Right ventricle myocardium inferior (tissue), 1 donor: Measurements from ENCODE around the gene ASIC4. TPM values are rescaled to one million over a fixed set of nuclear protein-coding genes. Genes with fewer than 3 reads are reported as not detected.

Source experiments
- ATAC-seq: fragments of 200-7000 bp; cut with Tn5 transposase; one replicate; pipeline ENCODE4 v1.9.1; 2020; ENCODE audit warnings: mild to moderate bottlenecking, moderate library complexity
- DNase-seq: peaks from one replicate; pipeline ENCODE4 v3.0.0; 2021; ENCODE audit errors: missing footprints
- intact Hi-C: fragments of 100-400 bp; cut with DNase I; formaldehyde crosslinking; loops from one replicate; pipeline ENCODE4 v1.11.0; 2022
- total RNA-seq: library from RNA; stranded (reverse); fragmentation: NEBNext Ultra II Directional; extraction: Animal tissue kit (Norgen Biotek cat#: 25700); gene quantifications from one replicate; pipeline ENCODE4 v1.2.1, GENCODE V29; 2021
- donor health status: DM: no; HTN: yes; CAD: no; lungs with severe emphysema.

Gene ASIC4
- total RNA-seq, 1 donor from 2014 or later: not detected

DNA sequence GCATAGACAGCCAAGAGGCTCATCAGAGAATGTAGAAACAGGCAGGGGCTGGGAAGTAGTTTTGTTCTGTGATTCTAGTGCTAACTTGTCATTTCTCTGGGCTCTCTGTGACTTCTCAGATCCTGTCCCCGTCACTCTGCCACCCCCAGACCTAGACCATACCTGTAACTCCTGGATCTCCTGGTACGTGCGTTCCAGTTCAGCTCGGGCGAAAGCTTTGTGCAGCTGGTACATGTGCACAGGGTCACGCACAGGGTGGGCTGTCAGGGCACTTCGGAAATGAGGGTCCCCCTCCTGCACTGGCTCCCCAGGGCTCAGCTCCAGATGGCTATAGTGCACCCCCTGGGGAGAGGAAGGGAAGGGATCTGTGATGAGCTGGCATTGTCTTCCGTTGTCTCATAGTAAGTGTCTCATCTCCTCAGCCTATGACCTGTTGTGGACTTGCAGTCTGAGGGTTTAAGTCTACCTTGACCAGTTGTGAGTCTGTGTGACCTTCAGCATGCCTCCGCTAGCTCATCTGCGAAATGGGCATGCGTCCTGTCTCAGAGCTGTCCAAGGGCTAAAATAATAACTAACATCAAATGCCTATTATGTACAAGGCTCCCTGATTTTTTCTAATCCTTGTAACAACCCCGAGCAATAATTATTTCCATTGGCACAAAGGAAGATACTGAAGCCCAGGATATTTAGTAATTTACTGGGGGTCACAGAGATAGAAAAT is 26.7 kb downstream of the ASIC4 start:
- intact Hi-C loops: loop anchor here (1.0 to 2.0 kb wide), 2 partner anchors 148 to 186 kb away; no protein-coding TSS in a partner anchor
- no peak for ATAC-seq

DNA sequence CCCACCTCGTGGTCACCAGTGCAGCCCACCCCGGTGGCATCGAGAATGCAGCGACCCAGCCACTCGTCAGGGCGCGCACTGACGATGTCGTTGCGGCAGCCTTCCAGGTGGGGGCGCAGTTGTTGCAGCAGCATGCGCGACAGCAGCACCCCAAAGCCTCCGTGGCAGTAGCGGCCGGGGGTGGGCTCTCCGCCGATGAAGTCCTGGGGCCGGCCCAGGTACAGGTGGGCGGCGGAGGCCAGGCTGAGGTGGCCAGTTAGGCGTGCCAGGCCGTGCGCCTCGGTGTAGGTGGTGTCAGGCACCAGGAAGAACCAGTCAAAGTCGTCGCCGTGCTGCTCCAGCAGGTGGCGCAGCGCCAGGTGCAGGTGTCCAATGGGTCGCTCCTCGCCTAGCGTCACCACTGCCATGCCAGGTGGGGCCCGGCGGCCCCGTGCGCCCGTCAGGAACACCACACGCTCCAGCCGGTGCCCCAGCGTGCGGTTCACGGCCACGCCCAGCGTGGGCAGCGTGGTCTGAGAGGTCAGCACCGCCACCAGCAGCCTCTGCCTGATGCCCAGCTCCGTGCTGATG is 27.4 kb downstream of the ASIC4 start:
- ATAC-seq (no peak), DNase-seq (peak; percentile 90)
- intact Hi-C loops: loop anchor here (1.0 to 2.0 kb wide), 2 partner anchors 148 to 185 kb away; no protein-coding TSS in a partner anchor

More for the DNA sequence above, 26.7 kb downstream of the ASIC4 start:
- DNase-seq: no peak

DNA sequence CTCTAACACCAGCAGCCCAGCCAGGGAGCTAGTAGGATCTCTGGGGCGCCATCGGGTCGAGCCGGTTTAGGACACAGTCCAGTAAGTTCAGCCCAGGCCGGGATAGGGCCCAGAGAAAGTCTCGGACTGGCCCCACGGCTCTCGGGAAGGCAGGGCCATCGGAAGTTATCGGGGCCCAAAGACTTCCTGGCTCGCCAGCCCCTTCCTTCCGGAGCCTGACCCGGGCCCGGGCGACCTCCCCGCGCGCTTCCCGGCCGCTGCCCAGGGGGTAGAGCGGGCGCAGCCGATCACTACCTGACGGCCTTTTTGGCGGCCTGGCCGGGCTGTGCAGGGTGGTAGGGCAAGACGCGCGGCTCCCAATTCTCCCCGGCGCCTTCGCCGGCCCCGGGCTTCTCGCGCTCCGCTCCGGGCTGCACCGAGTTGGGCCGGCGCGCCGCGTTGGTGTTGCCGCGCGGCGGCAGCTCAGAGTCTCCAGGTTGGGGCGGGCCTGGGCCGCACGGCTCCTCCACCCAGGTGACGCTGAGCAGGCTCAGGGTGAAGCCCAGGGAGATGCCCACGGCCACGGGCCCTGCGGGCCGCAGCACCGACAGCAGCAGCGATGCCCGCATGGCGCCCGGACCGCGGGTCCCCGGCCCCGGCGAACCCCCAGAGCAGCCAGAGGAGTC is 28.8 kb downstream of the ASIC4 start:
- intact Hi-C loops: loop anchor here (1.0 kb wide), 1 partner anchor 99 kb away; no protein-coding TSS in a partner anchor
- ATAC-seq (peak; percentile 30), DNase-seq (peak; percentile 80)

DNA sequence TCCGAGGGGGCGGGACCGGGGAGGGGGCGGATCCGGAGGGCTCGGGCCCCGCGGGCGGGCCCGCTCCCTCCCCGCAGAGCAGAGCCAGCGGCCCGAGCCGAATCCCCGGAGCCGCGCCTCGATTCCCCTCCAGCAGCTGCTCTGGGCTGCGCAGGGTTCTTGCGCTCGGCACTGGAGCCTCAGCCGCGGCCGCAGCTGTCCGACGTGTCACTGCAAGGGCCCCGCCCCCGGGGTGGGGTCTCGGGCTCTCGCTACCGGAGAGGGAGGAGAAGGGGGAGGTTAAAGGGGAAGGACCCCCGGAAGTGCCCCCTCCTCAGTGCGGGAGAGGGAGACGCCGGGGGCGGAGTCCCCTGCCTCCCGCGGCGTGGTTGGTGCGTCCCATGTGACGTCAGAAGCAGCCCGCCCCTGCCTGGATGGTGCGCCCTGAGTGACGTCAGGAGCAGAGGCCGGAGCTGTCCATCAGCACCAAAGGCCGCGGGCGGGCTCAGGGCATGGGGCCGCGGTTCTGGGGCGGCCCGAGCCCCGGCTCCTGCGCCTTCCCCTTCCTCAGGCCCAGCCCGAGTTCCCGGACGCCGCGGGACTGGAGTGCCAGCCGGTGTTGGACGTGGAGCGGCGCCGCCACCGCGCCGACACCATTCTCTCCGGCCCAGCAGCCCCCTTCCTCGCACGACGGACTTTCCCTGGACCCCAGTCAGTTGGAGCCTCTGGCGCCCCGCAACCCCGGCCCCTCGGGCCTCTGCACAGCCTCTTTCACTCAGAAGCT is 29.5 kb downstream of the ASIC4 start, which contains the start of the genes CHPF and TMEM198:
Gene CHPF, minus strand, starts transcription at position 214 of the 763 bp plus-strand sequence. CDS start 271 bp downstream, outside the sequence.
Gene TMEM198, plus strand, starts transcription at position 433 of the 763 bp plus-strand sequence. CDS start 700 bp downstream, outside the sequence.
- peak; percentile 98 for DNase-seq
- peak; percentile 95 for ATAC-seq
- intact Hi-C loops: loop anchor here (1.0 kb wide), 1 partner anchor 99 kb away; no protein-coding TSS in a partner anchor

GRCh38 chr2:219544567-219544966 is 30.3 kb downstream of the ASIC4 start:
- intact Hi-C loops: no loop called here
- ATAC-seq: no peak

GRCh38 chr2:219545295-219545942 is 31.1 kb downstream of the ASIC4 start:
- no peak for ATAC-seq
- intact Hi-C loops: no loop called here
- DNase-seq: no peak

More at GRCh38 chr2:219544567-219544966, 30.3 kb downstream of the ASIC4 start:
- no peak for DNase-seq

DNA sequence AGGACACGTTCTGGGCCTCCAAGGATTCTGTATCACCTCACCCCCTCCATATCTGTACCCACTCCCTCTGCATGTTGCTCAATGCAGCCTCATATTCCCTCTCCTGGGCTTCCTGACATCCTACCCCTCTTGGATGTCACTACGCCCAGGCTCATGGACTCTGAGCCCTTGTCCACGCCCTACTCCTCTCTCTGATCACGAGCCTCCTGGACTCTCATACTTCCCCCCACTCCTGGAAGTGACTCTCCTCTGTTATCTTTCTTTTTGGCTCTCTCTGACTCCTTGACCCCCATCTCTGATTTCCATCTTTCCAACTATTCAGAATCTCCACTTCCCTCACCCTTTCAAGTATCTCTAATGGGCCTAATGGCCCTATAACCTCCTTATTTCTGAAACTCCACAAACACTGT is 31.7 kb downstream of the ASIC4 start:
- ATAC-seq (no peak), DNase-seq (no peak)
- intact Hi-C loops: no loop called here

DNA sequence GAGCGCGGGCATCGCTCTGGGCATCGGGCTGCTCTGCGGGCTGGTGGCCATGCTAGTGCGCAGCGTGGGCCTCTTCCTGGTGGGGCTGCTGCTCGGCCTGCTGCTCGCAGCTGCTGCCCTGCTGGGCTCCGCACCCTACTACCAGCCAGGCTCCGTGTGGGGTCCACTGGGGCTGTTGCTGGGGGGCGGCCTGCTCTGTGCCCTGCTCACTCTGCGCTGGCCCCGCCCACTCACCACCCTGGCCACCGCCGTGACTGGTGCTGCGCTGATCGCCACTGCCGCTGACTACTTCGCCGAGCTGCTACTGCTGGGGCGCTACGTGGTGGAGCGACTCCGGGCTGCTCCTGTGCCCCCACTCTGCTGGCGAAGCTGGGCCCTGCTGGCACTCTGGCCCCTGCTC is 33.3 kb downstream of the ASIC4 start:
- intact Hi-C loops: no loop called here

DNA sequence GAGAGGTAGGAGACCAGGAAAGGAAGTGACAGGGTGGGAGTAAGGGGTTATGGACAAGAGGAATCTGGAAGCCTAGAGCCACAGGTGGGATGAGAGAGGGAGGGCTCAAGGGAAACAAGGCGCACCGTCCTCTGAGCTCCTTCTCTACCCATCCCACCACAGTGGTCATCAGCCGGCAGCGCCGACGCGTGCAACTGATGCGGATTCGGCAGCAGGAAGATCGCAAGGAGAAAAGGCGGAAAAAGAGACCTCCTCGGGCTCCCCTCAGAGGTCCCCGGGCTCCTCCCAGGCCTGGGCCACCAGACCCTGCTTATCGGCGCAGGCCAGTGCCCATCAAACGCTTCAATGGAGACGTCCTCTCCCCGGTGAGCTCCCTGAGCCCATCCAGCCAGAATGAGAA is 34.7 kb downstream of the ASIC4 start:
- intact Hi-C loops: no loop called here
- no peak for DNase-seq
- ATAC-seq: no peak

More for the DNA sequence above, 33.3 kb downstream of the ASIC4 start:
- ATAC-seq: no peak
- no peak for DNase-seq

DNA sequence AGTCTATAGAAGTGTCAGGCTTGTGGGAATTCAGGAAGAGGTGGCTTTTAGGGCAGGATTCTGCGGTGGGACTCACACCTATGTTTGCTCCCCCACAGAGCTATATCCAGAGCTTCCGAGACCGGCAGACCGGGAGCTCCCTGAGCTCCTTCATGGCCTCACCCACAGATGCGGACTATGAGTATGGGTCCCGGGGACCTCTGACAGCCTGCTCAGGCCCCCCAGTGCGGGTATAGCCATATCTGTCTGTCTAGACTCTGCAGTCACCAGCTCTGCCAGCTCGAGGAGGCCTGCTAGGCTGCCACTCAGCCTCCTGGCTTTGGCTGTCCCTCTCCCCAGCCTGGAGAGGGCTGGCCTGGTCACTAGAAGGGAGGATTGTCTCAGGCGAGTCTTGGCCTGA is 35.3 kb downstream of the ASIC4 start:
- DNase-seq (no peak), ATAC-seq (no peak)
- intact Hi-C loops: no loop called here

GRCh38 chr2:219551441-219552381 is 37.4 kb downstream of the ASIC4 start:
- intact Hi-C loops: no loop called here
- ATAC-seq (no peak), DNase-seq (no peak)

DNA sequence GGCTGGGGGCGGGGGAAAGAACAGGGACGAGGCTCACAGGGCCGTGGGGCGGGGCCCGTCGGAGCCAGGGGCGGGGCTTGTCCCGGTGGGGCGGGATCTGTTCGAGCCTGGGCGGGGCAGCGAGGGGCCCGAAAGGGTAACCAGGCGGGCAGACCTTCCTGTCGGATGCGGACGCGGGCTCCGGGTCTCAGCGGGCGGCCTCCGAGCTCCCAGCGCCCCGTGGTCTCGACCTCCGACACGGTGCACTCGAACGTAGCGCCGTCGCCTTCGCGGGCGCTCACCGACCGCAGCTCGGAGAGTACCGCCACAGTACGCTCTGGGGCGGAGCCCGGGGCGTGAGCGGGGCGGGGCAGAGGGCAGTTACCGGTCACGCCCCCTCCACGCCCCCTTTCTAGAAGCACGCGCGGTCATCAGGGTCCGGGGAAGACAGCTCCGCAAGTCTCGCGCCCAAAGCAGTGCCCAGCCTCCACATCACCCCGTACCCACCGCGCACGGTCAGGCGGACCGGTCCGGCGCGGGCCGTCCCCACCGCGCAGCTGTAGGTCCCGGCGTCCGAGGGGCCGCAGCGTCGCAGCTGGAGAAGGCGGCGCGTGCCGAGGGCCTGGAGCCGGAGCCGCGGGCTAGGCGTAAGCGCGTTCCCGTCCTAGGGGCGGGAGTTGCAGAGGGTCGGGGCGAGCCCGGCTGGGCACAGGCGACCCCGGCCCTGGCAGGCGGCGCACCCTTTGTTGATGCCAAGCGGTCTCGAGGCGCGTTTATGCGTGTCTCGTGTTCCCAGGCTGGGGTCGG is 38.3 kb downstream of the ASIC4 start:
- peak; percentile 90 for DNase-seq

GRCh38 chr2:219553168-219553417 is 38.8 kb downstream of the ASIC4 start:
- DNase-seq (no peak), ATAC-seq (no peak)
- intact Hi-C loops: no loop called here

More for the DNA sequence above, 38.3 kb downstream of the ASIC4 start:
- intact Hi-C loops: no loop called here
- peak; percentile 93 for ATAC-seq

- ATAC-seq (no peak), DNase-seq (no peak)
- intact Hi-C loops: no loop called here
Observed at GRCh38 chr2:219553463-219553963, 39.2 kb downstream of the ASIC4 start.

DNA sequence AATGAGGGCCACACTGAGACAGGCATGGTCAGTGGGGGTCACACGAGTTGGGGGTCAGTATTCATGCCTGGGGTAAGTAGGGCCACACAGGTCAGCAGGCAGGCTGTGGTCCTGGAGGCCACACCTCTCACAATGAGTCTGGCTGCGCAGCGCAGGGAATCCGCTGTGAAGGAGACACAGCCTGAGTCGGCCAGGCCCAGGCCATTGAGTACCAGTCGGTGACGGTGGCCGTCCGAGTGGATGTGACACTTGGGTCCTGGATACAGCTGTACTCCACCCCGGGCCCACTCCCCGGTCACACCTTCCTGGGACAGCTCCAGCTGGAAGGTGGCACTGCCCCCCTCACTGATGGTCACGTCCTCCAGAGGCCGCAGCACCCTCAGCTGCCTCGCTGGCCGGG is 40.1 kb downstream of the ASIC4 start:
- DNase-seq (peak; percentile 68), ATAC-seq (no peak)
- intact Hi-C loops: no loop called here

GRCh38 chr2:219555956-219556355 is 41.7 kb downstream of the ASIC4 start:
- DNase-seq: peak; percentile 43
- intact Hi-C loops: no loop called here

More at GRCh38 chr2:219555956-219556355, 41.7 kb downstream of the ASIC4 start:
- ATAC-seq: no peak
